ENCODE measurements around the gene RBSN. TPM values are rescaled to one million over a fixed set of nuclear protein-coding genes. Genes with fewer than 3 reads are reported as not detected.
A peak's percentile ranks its signal among the peaks of the same experiment; 100 is the strongest.
"Not testable (repeated sequence)": the region's sequence is repeated elsewhere in the genome, so short reads cannot be mapped to it uniquely, and the experiment has no call there.

Gene RBSN
- polyA plus RNA-seq (2013, experiment 1 of 2; ENCODE audit: insufficient read length): 16.0 TPM
- polyA plus RNA-seq (2013, experiment 2 of 2; ENCODE audit: insufficient read length): 14.7 TPM

DNA sequence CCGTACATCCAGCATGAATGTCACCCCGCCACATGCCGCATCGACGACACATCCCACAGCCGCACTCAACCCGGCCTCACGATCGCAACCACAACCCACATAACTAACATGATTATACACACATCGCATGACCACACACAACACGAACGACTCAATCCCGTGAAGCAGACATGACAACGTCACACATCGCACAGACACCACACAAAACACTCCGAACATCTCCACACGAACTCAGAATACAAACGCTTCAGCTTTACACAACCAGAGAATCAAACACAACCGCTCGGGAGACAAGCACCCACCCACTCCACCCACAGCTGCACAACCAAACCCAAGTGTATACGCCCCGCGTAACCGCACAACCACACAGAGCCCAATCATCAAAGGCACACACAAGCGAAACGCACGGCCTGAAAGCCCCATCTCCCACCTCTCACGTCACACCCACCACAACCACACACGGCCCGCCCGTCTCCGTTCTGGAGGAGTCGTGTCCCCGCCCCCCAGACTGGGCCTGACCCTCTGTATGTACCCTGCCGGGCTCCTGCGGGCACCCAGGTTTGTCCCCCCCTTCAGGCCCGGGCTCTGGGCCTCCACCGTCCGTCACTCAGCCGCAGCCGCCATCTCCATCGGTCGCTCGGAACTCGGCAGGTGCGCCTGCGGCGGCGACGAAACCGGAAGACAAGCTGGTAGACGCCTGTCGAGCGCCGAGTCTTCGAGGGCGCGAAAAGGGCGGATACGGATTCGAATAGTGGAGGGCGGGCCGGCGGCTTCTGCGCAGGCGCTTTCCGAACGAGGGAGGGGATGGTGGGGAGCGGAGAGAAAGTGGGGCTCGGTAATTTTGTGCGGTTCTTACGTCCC lies at the start of gene RBSN:
Gene RBSN (minus strand): TSS at position 646 of the 861 bp plus-strand sequence. CDS start 3,028 bp downstream, outside the sequence.
- DNase-seq: peak; percentile 95

DNA sequence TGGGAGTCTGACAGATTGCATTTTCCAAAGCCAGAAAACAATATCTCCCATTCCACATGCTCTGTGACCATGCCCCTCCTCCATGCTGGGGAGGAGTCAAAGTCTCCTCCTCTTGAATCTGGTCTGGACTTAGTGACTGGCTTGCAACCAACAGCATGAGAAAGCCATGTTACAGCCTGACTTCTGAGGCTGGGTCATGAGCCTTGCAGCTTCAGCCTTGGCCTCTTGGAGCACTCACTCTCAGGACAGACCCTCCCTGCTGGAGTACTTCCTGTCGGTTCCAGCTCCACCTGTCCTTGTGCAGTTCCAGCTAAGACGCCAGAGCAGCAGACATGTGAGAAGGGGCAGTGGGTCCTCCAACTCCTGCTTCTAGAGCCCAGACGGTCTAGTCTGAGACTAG lies 49.7 kb upstream of the RBSN start:
- DNase-seq: no peak

DNA sequence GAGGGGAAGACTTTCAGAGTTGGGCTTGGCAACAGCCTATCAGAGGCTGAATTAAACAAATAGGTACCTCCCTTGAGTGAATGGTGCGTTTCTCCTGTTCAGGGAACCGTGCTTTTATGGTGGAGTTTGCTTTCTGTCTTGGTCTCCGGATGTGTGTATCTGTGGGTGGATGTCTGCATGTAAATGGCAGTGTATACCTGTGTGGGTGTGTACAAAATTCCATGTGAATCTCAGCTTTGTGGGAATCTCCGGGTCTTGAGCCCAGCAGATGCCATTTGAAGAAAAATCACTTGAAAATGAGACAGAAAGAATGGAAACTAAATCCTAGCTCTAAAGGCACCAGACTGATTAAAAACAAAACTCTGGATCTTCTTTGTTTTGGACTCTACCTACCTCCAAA lies 37.9 kb upstream of the RBSN start:
- DNase-seq: not testable (repeated sequence)

- DNase-seq: not testable (repeated sequence)
Measured at GRCh38 chr3:15134968-15135367, 36.0 kb upstream of the RBSN start.

GRCh38 chr3:15128403-15128802 lies 29.5 kb upstream of the RBSN start:
- DNase-seq: not testable (repeated sequence)

DNA sequence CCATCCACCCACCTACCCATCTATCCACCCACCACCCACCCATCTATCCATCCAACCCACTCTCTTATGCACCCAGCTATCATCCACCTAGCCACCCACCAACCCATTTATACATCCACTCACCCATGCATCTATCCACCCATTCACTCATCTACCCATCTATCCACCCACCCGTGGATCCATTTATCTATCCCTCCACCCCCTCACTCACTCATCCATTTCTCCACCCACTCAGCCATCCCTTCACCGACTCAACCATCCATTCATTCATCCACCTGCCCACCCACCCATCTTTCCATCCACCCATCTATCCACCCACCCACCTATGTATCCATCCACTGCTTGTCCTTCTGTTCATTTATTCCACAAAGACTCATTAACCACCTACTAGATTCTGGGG lies 28.0 kb upstream of the RBSN start:
- DNase-seq: not testable (repeated sequence)

DNA sequence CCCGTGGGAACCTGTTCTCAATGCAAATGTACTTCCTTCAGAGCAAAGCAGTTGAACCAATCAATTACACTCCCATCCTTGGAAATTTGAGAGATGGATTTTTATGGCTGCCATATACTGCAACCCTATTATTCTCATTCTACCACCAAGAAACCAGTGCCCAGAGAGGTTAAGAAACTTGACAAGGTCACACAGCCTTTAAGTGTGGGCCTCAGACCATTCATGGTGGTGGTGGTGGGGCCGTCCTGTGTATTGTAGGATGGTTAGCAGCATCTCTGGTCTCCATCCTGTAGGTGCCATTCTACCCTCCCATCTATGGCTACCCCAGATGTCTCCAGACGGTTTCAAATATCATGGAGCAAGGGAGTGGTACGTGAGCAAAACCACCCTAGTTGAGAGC lies 23.4 kb upstream of the RBSN start:
- no peak for DNase-seq

DNA sequence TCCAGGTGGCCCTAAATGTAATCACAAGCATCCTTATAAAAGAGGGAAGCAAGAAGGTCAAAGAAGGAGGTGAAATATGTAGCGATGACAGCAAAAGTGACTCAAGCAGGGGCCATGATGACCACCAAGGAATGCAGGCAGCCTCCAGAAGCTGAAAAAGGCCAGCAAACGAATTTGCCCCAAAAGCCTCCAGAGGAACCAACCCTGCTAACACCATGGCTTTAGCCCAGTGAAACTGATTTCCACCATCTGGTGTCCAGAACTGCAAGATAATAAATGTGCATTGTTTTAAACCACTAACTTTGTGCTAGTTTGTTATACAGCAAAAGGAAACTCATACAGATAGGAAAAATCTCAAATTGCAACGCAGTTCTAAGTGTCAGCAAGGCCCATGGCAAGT lies 23.0 kb upstream of the RBSN start:
- no peak for DNase-seq

DNA sequence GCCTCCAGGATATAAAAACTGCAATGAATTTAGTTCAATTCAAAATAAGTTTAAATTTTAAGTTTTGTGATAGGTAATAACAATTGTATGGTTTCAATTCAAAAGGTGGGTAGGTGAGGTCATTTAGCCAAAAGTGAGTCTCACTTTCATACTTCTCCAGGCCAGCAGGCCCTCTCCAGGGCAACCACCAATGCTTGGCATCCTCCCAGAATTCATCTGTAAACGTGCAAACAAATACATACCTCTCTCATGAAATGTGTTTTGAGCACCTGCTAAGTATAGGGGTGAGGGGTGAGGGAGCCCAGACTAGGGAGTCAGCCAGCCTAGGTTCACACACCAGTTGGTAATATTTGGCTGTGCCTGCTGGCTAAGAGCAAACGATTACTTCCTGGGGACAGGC lies 22.0 kb upstream of the RBSN start:
- no peak for DNase-seq

GRCh38 chr3:15117011-15117410 lies 18.1 kb upstream of the RBSN start:
- DNase-seq: no peak

DNA sequence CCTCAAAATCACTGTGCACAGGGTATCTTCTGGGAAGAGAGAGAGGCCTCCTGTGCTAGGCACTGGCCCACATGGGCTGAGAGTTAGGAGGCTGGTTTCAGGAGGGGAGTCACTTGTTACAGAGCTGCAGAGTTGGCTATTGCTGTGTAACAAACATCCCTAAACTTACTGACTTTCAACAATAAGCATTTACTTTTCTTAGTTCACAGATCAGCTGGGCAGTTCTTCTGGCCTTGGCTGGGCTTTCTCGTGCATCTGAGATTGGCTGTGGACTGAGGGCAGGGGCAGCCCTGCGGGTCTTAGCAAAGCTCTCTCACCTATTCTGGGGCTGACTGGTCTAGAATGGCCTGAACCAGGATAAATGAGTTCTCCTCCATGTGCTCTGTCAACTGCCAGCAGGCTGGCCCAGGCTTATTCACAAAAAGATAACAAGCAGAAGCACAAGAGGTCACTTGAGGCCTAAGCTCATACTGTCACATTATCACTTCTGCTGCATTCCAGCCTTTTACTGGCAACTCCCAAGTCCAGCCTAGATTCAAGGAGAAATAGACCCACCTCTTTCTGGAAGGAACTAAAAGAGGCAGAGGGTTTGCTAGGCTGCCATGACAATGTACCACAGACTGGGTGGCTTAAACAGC lies 17.2 kb upstream of the RBSN start:
- DNase-seq: no peak

- no peak for DNase-seq
Measured at GRCh38 chr3:15114466-15115358, 15.8 kb upstream of the RBSN start.

- DNase-seq: no peak
Measured at GRCh38 chr3:15113884-15114283, 14.9 kb upstream of the RBSN start.

DNA sequence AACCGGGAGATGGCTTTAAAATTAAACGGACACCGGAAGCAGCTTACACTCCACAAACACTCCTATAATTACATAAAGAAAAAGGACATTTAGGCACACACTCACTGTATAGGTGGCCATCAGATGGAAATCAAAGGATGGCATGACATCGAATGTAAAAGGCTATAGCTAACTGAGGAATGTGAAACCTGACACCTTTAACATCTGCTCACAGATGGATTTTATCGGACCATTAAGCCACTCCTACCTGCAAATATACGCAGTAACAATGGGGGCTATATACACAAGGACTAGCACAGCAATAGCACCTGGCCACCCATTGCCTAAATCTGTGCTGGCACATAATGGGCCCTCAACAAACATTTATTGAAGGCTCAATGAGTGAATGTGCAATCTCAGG lies 14.5 kb upstream of the RBSN start:
- no peak for DNase-seq

GRCh38 chr3:15112011-15112410 lies 13.1 kb upstream of the RBSN start:
- no peak for DNase-seq

- peak; percentile 41 for DNase-seq
Measured at GRCh38 chr3:15110206-15110605, 11.3 kb upstream of the RBSN start.

- DNase-seq: no peak
Measured at GRCh38 chr3:15108869-15109268, 9.9 kb upstream of the RBSN start.

DNA sequence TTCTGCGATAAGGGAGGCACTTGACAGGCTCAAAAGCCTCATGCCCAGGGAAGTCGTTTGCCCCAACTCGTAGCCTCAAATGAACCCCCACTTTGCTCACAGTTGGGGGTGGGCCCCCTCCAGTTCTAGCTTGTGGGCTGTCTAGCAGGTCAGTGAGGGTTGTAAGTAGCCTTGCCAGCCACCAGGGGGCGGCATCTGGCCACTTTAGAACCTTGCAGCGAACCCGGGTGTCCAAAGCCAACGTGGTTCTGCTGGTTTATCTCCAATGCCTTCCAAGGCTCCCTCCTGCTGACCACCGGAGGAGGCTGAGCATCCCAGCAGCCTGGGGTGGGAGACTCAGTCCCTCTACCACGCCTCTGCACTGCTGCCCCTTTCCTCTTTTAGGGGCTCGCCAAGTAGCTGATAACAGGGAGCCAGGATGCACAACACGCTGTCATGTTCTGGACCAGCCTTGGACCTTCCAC lies 9.2 kb upstream of the RBSN start:
- peak; percentile 69 for DNase-seq

DNA sequence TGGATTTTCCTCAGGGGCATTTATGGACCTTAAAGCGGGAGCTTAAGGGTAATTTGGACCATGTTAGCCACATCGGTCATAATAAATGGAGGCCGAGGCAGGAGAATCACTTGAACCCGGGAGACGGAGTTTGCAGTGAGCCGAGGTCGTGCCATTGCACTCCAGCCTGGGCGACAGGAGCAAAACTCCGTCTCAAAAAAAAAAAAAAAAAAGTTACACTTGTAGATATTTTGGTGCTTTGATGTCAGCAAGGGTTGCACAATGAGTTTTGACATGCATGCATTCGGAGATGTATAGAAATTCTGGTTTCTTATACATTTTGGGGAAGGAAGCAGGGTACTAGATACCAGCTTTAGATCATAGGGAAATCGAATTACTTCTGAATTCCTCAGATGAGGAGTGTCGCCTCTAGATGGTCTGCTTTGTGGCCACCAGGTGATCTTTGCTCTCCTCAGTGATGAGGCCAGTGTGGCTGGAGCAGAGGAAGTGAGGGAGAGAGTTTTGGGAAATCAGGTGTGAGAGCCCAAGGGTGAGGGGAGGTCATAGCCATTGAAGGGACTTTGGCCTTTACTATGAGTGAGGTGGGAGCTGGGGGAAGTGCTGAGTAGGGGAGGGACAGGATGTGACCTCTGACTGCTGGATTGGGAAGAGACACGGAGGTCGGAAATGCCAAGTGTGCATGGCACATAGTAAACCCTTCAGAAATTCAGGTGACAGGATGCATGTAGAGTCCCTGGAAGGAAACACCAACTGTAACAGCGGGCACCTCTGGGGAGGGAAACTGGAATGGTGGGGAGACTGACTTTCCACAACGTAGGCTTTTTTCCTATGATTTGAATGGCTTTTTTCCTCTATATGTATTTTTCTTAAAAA lies 8.4 kb upstream of the RBSN start:
- DNase-seq: no peak

DNA sequence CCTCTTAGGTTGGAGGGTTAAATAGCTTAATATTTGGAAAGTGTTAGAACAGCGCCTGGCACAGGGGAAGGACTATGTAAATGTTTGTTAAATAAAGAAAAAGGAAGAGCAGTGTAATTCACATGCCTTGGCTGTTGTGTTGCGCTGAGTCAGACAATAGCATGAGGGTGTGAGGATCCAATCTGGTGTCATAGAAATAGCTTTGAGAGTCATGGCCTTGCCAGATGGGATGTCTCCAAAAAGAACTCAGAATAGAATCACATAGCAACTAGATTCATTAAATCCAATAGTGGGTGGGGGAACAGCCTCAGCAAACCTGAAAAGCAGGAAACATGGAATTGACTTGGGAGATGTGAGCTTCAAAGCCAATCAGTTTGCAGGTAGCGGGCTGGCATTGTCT lies 3.9 kb upstream of the RBSN start:
- DNase-seq: no peak

DNA sequence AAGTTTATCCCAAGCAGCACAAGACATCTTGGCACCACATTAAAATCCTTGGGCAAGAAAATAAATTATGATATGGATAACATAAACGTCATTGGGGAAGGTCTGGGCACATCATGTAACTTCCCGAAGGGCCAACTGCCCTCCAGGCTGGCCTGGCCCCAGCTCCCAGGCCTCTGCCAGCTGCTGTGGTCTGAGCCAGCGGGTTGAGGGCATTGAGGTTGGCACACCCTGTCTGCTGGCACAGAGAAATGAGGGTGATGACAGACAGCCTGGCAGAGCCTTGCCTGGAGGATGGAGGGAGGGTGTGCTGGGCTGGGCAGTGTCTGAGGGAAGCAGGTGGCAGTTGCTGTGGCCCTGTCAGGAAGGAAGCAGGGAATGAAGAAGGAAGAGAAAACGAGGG lies 3.3 kb upstream of the RBSN start:
- DNase-seq: no peak
